ENCODE data around the gene MEGF6. TPM values are rescaled to one million over a fixed set of nuclear protein-coding genes. Genes with fewer than 3 reads are reported as not detected.

Gene MEGF6
- total and polyA plus RNA-seq, 2 donors (not counting 1 experiment from before 2014, with no cell fraction given) = 43.2 to 77.3 TPM

DNA sequence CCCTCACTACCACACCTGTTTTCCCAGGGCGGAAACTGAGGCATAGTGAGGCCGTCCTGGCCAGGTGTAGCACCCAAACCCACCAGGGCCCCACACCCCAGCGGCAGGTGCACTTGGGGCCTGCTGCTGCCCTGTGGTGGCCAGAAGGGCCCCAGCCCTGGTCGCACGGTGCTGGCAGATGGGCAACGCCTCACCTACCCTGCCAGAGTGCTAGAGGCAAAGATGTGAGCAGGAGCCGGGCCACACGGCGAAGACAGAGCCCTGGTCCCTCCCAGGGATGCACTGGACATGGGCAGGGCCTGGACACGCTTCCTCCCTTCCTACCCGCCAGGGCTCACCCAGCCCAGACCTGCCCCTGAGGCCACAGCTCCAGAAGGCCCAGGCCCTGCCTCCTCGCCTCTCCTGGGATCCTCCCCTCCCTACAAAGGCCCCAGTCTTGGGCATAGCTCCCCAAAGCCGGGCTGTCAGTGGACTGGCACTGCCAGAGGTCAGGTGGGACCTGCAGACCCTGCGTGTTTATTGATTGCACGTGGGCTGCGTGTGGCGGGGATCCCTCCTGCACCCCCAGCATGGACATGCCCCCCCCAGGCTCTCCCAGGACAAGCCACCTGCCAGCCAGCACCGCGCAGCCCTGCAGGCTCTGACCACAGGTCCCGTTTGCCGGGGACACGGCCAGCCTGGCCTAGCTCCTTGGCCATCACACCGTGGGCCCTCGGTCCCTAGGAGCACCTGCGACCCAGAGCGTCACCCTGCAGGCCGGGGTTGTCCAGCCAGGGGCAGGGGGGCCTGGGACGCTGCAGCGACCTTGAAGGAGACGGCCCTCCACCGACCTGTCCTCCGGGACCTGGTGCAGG lies 44.1 kb downstream of the MEGF6 start:
- Histone ChIP-seq H3K79me2 (ENCODE audit: control insufficient read depth, insufficient read depth, low read length) (no peaks in the 10 kb centered on the region), H3K27me3 (replicated peaks in 1 of 4; ENCODE audit: control extremely low read depth in 1 of 4, control insufficient read depth in 3 of 4, insufficient read depth in 4 of 4, low read length in 3 of 4) (no peaks in the 10 kb centered on the region), H3K4me1 (ENCODE audit: control insufficient read depth in 2 of 2, insufficient read depth in 2 of 2, low read length in 2 of 2) (no peaks in the 10 kb centered on the region), H3K9me3 (ENCODE audit: control extremely low read depth in 1 of 3, control insufficient read depth in 2 of 3, insufficient read depth in 1 of 3, low read length in 2 of 3) (no peaks in the 10 kb centered on the region), H2AFZ (ENCODE audit: insufficient read depth, low read depth, low read length, poor library complexity, severe bottlenecking) (no peak overlapping the region), H3K36me3 (replicated peaks in 1 of 2; ENCODE audit: control extremely low read depth in 1 of 2, control insufficient read depth in 1 of 2, extremely low read depth in 1 of 2, insufficient read depth in 2 of 2, low read length in 1 of 2) (no peaks in the 10 kb centered on the region), H3K4me2 (replicated peaks; ENCODE audit: low read depth, low read length, poor library complexity, severe bottlenecking) (no peak overlapping the region), H3K9ac (ENCODE audit: low read length) (no peak overlapping the region), H4K20me1 (ENCODE audit: control insufficient read depth, insufficient read depth, low read length, poor library complexity, severe bottlenecking) (no peaks in the 10 kb centered on the region), H3K4me3 (ENCODE audit: control extremely low read depth in 1 of 5, extremely low read depth in 1 of 5, insufficient read depth in 1 of 5, low read depth in 2 of 5, low read length in 4 of 5) (no peak overlapping the region), H3K27ac (ENCODE audit: low read length in 2 of 2) (no peak overlapping the region)
- Mint-ChIP-seq H3K4me3 (no peak overlapping the region), H3K27ac (no peak overlapping the region), H3K27me3 (peaks cover 2% of the 10 kb centered on the region), H3K4me1 (no peaks in the 10 kb centered on the region), H3K9me3 (ENCODE audit: insufficient read depth) (no peaks in the 10 kb centered on the region)
- DNase-seq (no peak), ATAC-seq (ENCODE audit: low read depth) (no peak)
- intact Hi-C loops (cut with micrococcal nuclease) = loop anchor here (2.0 kb wide), 1 partner anchor 158 kb away; no protein-coding TSS in a partner anchor
- ChIA-PET POLR2A (no interaction called here), CTCF (interaction anchor here (0.6 to 4.9 kb wide), 3 partner anchors 53 to 157 kb away, joined by 4 to 48 read pairs (median 5); no protein-coding TSS in a partner anchor)
- no peak for TF ChIP-seq CTCF (IDR thresholded peaks at IDR 0.05)
- no peak for TF ChIP-seq EZH2 (IDR thresholded peaks at IDR 0.05; ENCODE audit: borderline replicate concordance, insufficient read depth, low read depth, low read length, poor library complexity, severe bottlenecking)
- 94% methylated on average over 31 of the region's 32 CpGs for WGBS (ENCODE audit: insufficient coverage)
